GM12878 (cell line): ENCODE results near the gene AKNA. TPM values are rescaled to one million over a fixed set of nuclear protein-coding genes. Genes with fewer than 3 reads are reported as not detected.

ENCODE experiments used
- ATAC-seq: fragments of 200-7000 bp; cut with Tn5 transposase; 3 replicates; pipeline ENCODE4 v1.9.1; 2020; ENCODE audit warnings: mild to moderate bottlenecking, moderate library complexity
- BruUV-seq: library from RNA; stranded (reverse); fragments of 400-500 nt; replicated peaks from 2 replicates; lab custom pipeline; 2021; lab: Mats Ljungman, UMichigan
- CTCF ChIA-PET: fragments of 300-600 bp; sonication (Branson Sonifier 250); formaldehyde crosslinking; extraction: SDS; loops from one replicate; lab custom pipeline; 2021; ENCODE audit warnings: inconsistent platforms; lab: Yijun Ruan, JAX
- POLR2A ChIA-PET: fragments of 350-600 bp; formaldehyde crosslinking; extraction: SDS; loops from one replicate; lab custom pipeline; 2021; ENCODE audit warnings: inconsistent platforms; lab: Charles Lee
- RAD21 ChIA-PET: fragments of 300-600 bp; sonication (Branson Sonifier 250); formaldehyde crosslinking; loops from one replicate; lab custom pipeline; 2023; ENCODE audit warnings: antibody characterized with exemption; ENCODE audit not compliant: unreplicated experiment; lab: Charles Lee
- SMC1A ChIA-PET: fragments of 300-600 bp; sonication (Branson Sonifier 250); formaldehyde crosslinking; loops from one replicate; lab custom pipeline; 2023; ENCODE audit not compliant: unreplicated experiment, uncharacterized antibody; lab: Charles Lee
- DNase-seq: peaks from one replicate; pipeline ENCODE4 v3.0.0-alpha.2; 2011; ENCODE audit warnings: low read depth, low spot score
- FAIRE-seq: peaks from 3 replicates; lab custom pipeline; 2011; peaks lifted over from hg19 to GRCh38; lab: Jason Lieb, UNC
- H2AFZ ChIP-seq: 2 replicates; pipeline ENCODE4 v1.6.0; 2011; ENCODE audit warnings: low read depth, low read length, control low read depth; ENCODE audit not compliant: control insufficient read depth
- H3K27ac ChIP-seq: 2 replicates; pipeline ENCODE4 v1.5.1; 2011; ENCODE audit warnings: control low read depth; ENCODE audit not compliant: control insufficient read depth, insufficient read depth
- H3K27me3 ChIP-seq, 2 experiments: replicated peaks in 1 of 2; 2 replicates each; pipeline versions ENCODE4 v1.6.0 to v1.6.1; 2011; ENCODE audit warnings: low read length in 1 of 2; ENCODE audit not compliant: control insufficient read depth in 2 of 2, insufficient read depth in 2 of 2
- H3K36me3 ChIP-seq, 2 experiments: 2 replicates each; pipeline ENCODE4 v1.5.1; 2011; ENCODE audit warnings: low read length in 1 of 2; ENCODE audit not compliant: control insufficient read depth in 2 of 2, insufficient read depth in 2 of 2
- H3K4me1 ChIP-seq: 2 replicates; pipeline ENCODE4 v1.6.1; 2011; ENCODE audit warnings: mild to moderate bottlenecking, low read length, moderate library complexity, mixed read lengths; ENCODE audit not compliant: control insufficient read depth, insufficient read depth
- H3K4me2 ChIP-seq: 2 replicates; pipeline ENCODE4 v1.6.0; 2011; ENCODE audit warnings: control low read depth; ENCODE audit not compliant: control insufficient read depth, insufficient read depth
- H3K4me3 ChIP-seq: fragments of 200-600 bp; sonication (generic); 2 replicates; pipeline ENCODE4 v1.5.1; 2016
- H3K79me2 ChIP-seq: 2 replicates; pipeline ENCODE4 v1.6.0; 2011; ENCODE audit warnings: low read length; ENCODE audit not compliant: control insufficient read depth, insufficient read depth
- H3K9ac ChIP-seq: 2 replicates; pipeline ENCODE4 v1.8.0; 2011; ENCODE audit warnings: low read length, control low read depth, mixed read lengths; ENCODE audit not compliant: control insufficient read depth, insufficient read depth
- H3K9me3 ChIP-seq: replicated peaks from 3 replicates; pipeline ENCODE4 v1.5.1; 2011; ENCODE audit warnings: mild to moderate bottlenecking, low read length; ENCODE audit not compliant: control insufficient read depth, insufficient read depth
- H4K20me1 ChIP-seq: 2 replicates; pipeline ENCODE4 v1.6.0; 2011; ENCODE audit not compliant: control insufficient read depth, insufficient read depth
- EED ChIP-seq: sonication (generic); IDR thresholded peaks from 2 replicates; pipeline ENCODE4 v1.6.1; 2016; ENCODE audit warnings: antibody characterized with exemption, low read depth
- ESRRA ChIP-seq: IDR thresholded peaks from 2 replicates; pipeline ENCODE4 v1.6.1; 2012; ENCODE audit warnings: mild to moderate bottlenecking, low read length, improper control_type of control experiment
- FOXK2 ChIP-seq: fragments of 450-650 bp; IDR thresholded peaks from 2 replicates; pipeline ENCODE4 v1.6.1; 2017; ENCODE audit warnings: mild to moderate bottlenecking, moderate library complexity
- RUNX3 ChIP-seq: IDR thresholded peaks from 2 replicates; pipeline ENCODE4 v1.6.1; 2012; ENCODE audit warnings: low read length, inconsistent platforms
- TARDBP ChIP-seq: IDR thresholded peaks from 2 replicates; pipeline ENCODE4 v1.6.1; 2016; ENCODE audit warnings: borderline replicate concordance
- ZSCAN29 ChIP-seq: fragments of 450-650 bp; IDR thresholded peaks from 2 replicates; pipeline ENCODE4 v1.6.1; 2017; ENCODE audit warnings: mild to moderate bottlenecking, moderate library complexity
- WGBS: methylation state at CpG from one replicate; pipeline ENCODE4 v1.1.6; 2016; ENCODE audit warnings: low lambda C conversion rate; ENCODE audit not compliant: insufficient replicate concordance, insufficient coverage; ENCODE audit errors: missing lambda C conversion rate; 5-methylcytosine and 5-hydroxymethylcytosine counted together
- in situ Hi-C: fragments of 300-500 bp; cut with MboI; formaldehyde crosslinking; loops from 9 replicates; pipeline ENCODE4 v1.14.3; 2018; ENCODE audit warnings: mixed read lengths
- intact Hi-C: fragments of 100-400 bp; cut with micrococcal nuclease; formaldehyde crosslinking; loops from one replicate; pipeline ENCODE4 v1.14.2; 2022; ENCODE audit not compliant: unreplicated experiment
- polyA plus RNA-seq, 11 experiments: library from polyadenylated mRNA; depleted of rRNA in 4 of 11; unstranded in 6 of 11; stranded (reverse) in 5 of 11; fragments of >200 nt; fragmentation: Nextera tagmentation in 4 of 11; fragmentation: Illumina TruSeq in 1 of 11; extraction: Ambion mirVana in 4 of 11; extraction: Trizol in 1 of 11; gene quantifications; 1 replicate in 1 of 11; 2 replicates in 10 of 11; pipeline versions ENCODE4 v1.2.1 to v1.2.3, GENCODE V29; 2011 to 2016; ENCODE audit warnings: inconsistent platforms in 2 of 11, missing spikeins in 2 of 11, low read depth in 1 of 11
- total RNA-seq, 4 experiments: library from RNA; depleted of rRNA in 3 of 4; stranded (reverse); fragments of >200 nt in 3 of 4; fragmentation: Illumina TruSeq in 1 of 4; extraction: Trizol in 1 of 4; gene quantifications; 2 replicates each; pipeline versions ENCODE4 v1.2.1 to v1.2.3, GENCODE V29; 2013 to 2021
- TF ChIP-seq, protein P1 (sequence below): IDR thresholded peaks from 2 replicates; pipeline ENCODE4 v1.6.1; 2012; ENCODE audit warnings: low read depth, low read length, improper control_type of control experiment

The AKNA gene
- total and polyA plus RNA-seq, 10 of the 15 experiments (the other 5 are each of a cell fraction or from before 2014, with no cell fraction given), result 1.6 to 132 (median 35.3) TPM

DNA sequence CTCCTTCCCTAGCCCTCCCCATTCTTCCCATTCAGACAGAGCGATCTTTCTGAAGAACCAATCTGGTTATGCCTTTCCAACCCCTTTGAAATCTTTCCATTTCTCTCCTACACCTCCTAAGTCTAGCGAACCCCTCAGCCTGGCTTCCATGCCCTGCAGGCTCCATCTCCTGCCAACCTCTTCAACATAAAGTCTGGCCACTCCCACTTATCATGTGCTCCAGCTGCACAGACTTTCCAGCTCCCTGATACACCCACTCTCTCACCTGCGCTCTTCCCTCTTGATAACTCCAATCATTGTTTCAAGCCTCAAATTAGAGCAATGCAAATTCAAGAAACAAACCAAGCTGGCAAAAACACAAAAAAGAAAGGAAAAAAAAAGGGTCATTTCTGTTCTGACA lies 68.6 kb downstream of the AKNA start:
- Histone ChIP-seq H3K79me2 (no peaks in the 10 kb centered on the region), H3K27ac (no peak overlapping the region), H3K27me3 (no peaks in the 10 kb centered on the region), H4K20me1 (no peaks in the 10 kb centered on the region), H3K4me3 (no peak overlapping the region), H3K4me1 (no peaks in the 10 kb centered on the region), H3K9me3 (no peaks in the 10 kb centered on the region), H3K9ac (no peak overlapping the region), H3K36me3 (no peaks in the 10 kb centered on the region), H2AFZ (no peak overlapping the region), H3K4me2 (no peak overlapping the region)
- CTCF ChIA-PET, result no interaction called here
- in situ Hi-C loops (no loop called here), intact Hi-C loops (no loop called here)
- TF ChIP-seq ZSCAN29, result no peak
- TF ChIP-seq FOXK2, result no peak
- no peak for TF ChIP-seq ESRRA
- no peak for TF ChIP-seq RUNX3
- POLR2A ChIA-PET, result interaction anchor here (0.5 kb wide), 1 partner anchor 300 kb away, joined by 5 read pairs; no protein-coding TSS in a partner anchor
- SMC1A ChIA-PET, result no interaction called here
- DNase-seq (no peak), ATAC-seq (no peak), FAIRE-seq (no peak)
- RAD21 ChIA-PET, result no interaction called here
- 67% methylated on average over 3 of the region's 3 CpGs for WGBS
- BruUV-seq, result no TSS peak

DNA sequence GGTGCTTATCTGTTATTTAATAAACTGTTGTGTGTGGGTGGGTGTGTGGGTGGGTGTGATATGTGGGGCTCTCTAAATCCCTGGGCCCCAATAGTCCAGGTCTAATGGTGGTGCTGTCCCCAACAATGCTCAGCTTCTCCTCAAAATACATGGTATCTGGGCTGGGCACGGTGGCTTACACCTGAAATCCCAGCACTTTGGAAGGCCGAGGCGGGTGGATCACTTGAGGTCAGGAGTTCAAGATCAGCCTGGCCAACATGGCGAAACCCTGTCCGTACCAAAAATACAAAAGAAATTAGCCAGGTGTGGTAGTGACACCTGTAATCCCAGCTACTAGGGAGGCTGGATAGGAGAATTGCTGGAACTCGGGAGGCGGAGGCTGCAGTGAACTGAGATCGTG lies 69.4 kb downstream of the AKNA start:
- Histone ChIP-seq H3K27ac (no peak overlapping the region), H3K9ac (no peak overlapping the region), H4K20me1 (no peaks in the 10 kb centered on the region), H3K27me3 (no peaks in the 10 kb centered on the region), H3K79me2 (no peaks in the 10 kb centered on the region), H3K4me3 (no peak overlapping the region), H3K4me2 (no peak overlapping the region), H3K36me3 (no peaks in the 10 kb centered on the region), H3K4me1 (no peaks in the 10 kb centered on the region), H2AFZ (no peak overlapping the region), H3K9me3 (no peaks in the 10 kb centered on the region)
- ChIA-PET POLR2A (no interaction called here), CTCF (no interaction called here), SMC1A (no interaction called here), RAD21 (no interaction called here)
- intact Hi-C loops (no loop called here), in situ Hi-C loops (no loop called here)
- DNase-seq, result no peak
- no TSS peak for BruUV-seq
- FAIRE-seq, result no peak
- 64% methylated on average over 8 of the region's 8 CpGs for WGBS
- no peak for ATAC-seq
- TF ChIP-seq, protein P1, sequence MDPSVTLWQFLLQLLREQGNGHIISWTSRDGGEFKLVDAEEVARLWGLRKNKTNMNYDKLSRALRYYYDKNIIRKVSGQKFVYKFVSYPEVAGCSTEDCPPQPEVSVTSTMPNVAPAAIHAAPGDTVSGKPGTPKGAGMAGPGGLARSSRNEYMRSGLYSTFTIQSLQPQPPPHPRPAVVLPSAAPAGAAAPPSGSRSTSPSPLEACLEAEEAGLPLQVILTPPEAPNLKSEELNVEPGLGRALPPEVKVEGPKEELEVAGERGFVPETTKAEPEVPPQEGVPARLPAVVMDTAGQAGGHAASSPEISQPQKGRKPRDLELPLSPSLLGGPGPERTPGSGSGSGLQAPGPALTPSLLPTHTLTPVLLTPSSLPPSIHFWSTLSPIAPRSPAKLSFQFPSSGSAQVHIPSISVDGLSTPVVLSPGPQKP, result no peak
- TF ChIP-seq EED (no peak), TARDBP (no peak)
